CD4-positive, alpha-beta T cell treated with Interferon gamma for 1 hour (primary cell): ENCODE measurements around the gene CEP41.

Experiments
- DNase-seq: peaks from one replicate; pipeline ENCODE4 v3.0.0-alpha.2; 2020

Gene CEP41

DNA sequence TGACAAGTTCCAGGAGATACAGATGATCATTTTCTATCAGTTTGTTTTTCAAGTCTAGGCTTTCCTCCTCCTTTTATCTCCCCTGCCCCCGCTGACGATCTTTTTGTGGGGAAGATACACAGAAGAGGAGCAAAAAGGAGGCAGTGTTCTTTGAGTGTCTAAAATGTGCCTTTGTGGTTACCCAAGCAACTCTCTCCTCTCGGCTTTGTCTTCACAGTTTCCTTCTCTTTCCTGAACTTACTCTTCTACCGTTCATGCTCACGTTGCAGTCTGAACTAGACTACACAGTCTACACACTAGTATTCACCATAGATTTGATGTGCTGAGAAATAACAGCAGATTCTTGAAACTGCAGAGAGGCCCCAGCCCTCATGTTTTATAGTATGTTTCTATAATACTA, 23.6 kb downstream of the CEP41 start:
- no peak for DNase-seq

DNA sequence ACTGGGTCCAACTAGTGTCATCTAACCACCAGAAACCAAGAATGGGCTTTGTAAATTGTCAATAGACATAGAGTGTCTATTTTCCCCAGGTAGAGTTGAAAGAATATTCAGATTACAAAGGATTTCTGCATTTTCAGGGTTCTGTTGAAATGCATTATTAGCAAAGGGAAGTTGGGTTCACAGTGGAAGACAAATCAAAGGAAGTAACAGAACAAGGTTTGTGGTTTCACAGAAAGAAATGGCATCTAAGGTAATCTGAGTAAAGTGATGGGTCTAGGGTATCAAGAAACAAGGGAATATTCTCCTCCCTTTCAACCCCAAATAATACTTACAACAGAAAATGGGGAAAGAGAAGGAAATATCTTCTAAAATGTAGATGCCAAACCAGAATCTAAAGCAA, 25.8 kb downstream of the CEP41 start:
- DNase-seq, result no peak

DNA sequence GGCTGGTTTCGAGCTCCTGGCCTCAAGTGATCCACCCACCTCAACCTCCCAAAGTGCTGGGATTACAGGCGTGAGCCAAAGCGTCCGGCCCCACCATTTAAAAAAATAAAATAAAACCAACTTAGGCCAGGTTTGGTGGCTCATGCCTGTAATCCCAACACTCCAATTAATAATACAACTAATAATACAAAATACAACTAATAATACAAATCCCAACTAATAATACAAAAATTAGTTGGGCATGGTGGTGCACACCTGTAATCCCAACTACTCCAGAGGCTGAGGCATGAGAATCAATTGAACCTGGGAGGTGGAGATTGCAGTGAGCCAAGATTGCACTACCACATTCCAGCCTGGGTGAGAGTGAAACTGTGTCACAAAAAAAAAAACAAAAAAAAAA, 27.6 kb downstream of the CEP41 start:
- DNase-seq, result no peak

DNA sequence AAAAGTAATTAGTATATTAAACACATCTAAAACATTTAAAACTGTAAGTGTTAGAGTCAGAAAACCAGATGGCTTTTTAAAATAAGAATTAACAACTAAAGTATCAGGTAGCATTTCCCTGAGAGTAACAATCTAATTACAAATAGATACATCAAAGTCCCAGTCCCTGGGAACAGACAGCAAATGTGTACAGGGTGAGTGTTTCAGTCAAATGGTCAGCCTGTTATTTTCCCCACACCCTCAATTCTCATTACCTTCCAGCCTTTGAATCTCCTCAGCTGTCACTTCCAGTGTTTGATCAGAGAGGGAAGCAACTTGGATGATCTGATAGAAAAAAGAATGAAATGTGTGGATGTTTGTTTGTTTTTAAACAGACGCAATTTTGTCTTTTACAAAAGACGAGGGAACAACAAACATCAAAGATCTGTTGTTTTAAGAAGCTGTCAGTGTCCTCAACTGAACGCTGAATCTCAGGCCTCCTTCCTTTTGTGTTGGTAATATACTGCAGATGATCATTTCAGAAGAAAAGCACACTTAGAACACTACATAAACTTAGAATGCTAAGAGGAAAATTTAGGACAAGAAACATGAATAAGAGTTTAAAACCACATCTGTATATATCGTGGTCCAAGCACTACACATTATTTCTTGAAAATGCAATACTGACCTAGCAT, 29.8 kb downstream of the CEP41 start:
- no peak for DNase-seq

DNA sequence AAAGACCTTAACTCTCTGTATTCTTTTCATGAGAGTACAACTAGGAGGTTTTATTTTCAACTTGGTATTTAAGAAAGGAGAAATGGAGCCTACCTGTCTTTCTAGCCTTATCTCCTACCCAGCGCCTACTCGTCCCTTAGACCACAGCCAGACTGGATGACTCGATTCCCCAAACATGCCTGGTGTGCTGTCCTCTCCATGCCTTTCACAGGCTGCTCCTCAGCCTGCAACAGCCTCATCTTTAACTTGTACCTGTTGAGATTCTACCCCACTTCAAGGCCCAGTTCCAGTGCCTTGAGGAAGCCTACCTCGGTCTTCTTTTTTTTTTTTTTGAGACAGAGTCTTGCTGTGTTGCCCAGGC, 31.1 kb downstream of the CEP41 start:
- no peak for DNase-seq

DNA sequence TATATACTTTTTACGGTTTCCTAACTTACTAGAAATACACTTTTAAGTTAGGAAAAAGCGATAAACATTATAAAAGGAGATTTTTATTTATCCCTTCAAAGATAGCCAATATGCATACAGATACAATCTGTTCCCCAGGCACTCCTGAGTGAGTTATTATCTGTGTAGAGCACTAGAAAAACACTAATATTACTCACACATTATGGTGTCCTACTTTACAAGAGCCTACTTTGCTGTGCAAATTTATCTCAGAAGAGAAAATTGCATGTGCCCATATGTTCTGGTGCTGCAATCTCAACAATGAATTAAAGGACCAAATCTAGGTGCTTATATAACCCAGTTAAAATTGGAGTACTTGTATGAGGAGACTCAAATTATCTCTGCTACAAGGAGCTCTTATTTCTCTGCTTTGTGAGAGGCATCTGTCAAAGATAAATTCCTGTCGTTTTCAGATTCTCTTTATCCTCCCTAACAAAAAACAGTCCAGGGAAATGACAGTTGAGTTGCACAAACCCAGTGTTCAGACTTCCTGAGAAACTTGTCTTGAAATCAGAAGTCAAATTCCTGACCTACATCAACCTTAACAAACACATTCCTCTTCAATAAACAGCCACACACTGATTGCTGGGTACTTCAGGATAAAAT, 31.6 kb downstream of the CEP41 start:
- DNase-seq, result no peak

DNA sequence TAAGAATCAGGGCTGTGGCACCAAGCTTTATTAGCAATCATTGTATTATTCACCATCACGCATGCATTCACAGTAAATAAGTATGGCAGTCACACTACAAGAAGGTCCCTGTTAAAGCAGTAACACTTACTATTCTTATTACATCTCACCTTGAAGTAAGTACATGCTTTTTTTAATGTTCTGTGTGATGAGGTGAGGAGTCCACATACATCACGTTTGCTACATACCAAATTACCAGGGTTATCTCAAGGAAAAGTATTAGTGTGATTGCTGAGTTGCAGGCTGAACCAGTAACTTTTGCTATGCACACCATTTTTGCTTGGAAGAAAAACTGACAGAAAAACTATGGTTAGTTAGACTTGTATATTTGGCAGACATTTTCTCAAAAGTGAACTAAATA, 35.8 kb downstream of the CEP41 start:
- no peak for DNase-seq

DNA sequence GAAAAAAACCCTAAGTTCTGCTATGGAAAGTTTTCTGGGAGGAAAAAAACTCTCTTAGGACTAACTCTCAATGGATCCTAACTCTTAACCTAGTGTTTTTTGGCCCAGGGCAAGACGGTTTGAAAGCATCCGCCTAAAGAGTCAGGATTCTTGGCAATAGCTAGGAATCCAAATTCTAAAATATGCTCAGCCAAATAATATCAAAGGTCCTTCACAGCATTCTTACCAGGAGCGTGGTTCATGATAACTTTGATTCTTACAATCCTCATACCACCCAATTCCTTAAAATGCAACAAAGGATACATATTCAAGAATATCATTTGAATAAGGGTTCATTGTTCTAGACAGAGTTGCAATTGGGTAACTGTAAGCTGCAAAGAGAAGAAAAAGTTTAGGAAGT, 39.2 kb downstream of the CEP41 start:
- no peak for DNase-seq

DNA sequence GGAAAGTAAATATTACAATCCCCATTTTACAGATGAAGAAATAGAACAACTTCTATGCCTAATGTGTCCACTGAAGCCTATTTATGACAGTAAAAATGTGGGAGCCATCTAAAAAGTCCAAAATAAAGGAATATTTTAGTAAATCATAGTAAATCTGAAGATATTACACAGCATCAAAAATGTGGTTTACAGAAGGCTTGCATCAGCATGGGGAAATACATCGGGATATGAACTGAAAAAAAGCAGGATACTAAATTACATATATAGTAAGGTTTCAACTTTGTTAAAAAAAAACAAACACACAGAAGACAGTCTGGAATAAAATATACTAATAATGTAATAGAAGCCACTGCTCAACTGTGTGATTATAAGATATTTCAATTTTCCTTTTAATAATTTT, 39.7 kb downstream of the CEP41 start:
- DNase-seq, result no peak

DNA sequence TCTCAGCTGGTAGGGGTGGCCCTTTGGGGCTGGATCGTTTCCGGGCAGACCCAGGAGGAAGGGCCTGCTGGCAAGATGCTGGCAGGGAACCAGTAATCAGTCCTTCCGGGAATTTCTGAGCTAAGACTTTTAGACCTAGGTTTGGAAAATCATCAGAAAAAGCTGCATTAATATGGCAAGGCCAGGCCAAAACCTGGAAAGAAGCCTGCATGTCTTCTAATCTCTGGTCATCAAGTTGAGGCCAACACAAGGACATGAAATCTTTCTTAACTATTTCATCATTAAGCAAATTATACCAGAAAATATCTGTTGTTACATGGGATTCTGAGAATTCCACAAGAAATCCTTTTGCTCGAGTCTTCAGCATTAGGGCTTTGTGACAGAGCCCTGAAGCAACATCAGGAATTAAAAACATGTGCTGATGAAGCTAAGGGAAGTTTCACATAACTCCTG, 40.7 kb downstream of the CEP41 start:
- no peak for DNase-seq

DNA sequence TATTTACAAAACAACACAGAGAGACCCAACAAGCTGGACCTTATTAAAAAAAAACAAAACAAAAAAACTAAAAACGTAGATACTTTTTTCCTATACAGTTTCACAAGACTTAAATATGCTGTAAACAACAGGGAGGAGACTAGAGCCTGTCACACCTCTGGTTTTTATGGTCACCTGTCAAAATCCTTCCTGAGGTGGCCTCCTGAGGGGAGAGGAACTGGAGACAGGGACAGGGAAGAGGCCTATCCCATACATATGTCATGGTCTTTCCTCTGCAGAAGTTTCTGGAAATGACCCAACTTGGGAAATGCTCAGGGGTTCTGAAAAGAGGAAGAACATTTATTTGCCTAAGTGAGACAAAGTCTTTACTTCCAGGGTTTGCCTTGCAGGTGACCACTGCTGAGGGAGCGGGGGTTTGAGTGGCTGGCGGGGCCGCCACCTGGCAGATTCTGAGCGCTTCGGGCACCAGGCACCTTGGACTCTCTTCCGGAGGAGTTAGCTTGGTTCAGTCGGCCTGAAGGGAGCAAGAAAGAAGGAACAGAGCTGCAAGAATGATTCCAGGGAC, 42.2 kb downstream of the CEP41 start:
- DNase-seq, result no peak

DNA sequence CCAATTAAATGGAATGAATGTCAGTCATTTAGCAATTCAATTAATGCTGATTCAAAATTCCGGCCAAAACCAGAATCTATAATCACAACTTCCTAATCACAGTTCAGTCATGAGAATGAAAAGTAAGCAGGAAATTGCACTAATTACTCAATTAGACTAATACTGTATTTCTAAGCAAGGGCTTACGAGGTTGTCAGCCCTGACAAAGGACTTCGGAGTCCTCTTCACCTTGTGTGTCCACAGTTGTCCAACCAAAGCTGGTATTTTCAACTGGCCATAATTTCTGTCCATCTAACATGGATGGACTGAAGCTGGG, 43.1 kb downstream of the CEP41 start:
- DNase-seq, result no peak

DNA sequence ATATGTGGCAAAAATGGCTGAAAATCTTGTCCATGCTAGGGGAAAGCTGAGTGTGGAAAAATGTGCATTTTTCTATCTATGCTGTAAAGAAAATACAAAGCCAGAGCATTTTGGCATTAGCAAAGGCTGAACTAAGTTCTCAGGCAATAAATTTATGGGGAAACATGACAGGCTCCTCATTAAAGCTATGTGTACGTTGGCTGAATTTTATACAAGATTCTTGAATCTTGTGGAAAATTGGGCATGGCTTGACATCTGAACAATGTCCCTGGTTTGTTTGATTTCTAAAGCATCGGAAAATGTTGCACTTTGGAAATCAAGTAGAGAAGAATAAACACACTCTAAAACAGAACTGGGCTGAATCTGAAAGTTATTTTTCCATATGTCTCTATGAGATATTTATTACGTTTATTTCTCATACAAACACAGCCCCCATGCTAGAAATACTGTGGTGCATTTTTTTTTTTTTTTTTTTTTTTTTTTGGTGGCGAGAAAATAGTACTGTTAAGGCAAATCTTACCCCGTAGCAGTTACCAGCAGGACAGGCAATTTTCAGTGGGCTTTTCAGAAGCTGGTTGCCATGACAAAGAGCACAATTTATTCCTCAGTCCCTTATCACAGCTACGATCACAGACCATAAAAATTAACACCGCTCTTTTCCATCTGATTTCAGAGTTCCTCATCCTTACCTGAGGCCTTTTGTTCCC, 43.6 kb downstream of the CEP41 start:
- DNase-seq, result no peak

DNA sequence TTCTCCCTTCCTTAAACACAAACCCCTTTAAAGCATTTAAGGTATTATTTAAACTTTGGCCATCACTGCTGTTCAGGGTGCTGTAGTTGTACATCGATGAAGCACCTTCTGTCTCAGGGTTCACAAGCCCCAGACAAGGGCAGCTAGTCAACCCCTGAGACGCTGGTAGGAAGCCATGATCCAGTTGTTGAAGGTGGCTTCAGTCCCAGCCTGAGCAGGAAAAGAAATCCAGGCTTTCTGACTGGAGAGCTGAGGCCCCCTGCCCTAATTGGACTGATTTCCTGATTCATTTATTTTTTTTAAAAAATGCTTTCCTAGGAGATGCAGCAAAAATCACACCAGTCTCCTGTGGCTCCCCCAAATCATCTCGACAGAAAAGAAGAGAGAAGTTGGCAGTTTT, 44.7 kb downstream of the CEP41 start:
- no peak for DNase-seq

DNA sequence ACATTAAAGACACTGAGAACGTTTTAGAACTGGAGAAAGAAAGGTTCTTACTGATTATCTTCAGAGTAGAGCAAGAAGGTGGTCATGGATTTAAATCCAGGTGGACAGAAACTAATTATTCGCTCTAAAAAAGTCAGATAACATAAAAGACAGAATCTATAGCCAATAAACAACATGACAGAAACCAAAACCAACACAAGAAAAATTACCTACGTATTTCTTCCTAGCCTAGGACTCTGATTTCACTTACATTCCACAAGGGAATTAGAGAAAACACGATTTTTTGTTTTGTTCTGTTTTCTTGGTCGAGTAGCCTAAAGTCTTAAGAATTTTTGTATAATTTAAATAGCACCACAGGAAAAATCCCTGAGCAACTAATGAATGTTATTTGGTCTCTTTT, 45.4 kb downstream of the CEP41 start:
- no peak for DNase-seq

DNA sequence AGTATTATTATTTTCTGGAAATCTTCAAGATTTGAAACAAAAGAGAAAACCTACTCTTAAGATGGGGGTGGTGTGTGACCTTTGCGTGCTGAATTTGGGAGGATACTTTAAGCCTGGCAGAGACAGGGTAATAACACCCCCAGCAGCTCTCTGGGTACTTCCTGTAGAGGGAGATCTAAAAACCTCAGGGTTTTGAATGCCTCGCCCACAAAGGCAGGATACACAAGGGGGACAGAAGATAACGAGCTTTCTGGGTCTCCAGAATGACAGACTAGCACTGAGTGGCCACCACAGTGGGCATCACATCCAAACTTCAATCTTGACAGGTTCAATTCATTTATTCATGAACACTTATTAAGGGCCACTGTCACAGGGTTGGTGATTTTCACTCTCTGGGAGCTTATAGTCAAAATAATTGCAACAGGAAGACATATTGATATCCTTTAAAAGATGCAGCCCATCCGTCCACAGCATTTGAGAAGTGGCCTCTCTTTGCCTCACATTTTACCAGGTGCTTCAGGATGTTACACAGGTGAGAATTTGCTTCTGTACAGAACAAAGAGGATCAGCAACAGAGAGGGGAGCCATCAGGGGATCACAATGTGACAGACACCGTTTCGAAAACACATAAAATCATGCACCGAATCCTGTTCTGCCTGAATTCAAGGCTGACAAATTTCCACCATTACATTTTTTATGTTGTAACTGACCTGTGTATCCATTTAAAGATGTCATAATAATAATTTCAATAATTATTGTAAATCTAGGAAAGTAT, 46.2 kb downstream of the CEP41 start:
- no peak for DNase-seq

DNA sequence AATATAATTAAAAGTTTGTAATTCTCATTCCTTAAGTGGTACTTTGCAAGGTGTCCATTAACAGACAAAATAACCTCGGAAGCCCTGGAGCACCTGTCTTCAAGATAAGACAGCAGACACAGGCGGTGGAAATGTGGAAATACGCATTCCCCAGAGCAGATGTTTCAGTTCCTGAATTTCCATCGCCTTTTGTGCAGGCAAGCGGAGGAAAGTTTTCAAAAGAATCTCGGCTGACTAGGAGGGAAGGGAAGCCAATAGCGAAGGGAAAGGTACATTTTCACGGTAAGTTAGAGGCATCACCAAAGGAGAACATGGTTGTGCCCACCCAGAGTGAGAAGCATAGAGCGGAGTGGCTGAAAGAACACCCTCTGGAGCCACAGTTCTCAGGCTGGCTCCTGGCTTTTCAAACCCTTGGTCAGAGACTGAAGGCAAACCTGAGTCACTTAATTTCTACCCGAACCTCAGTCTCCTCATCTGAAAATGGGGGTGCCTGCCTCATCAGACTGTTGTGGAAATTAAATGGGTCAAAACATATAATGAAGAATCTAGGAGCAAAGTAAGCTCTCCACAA, 46.9 kb downstream of the CEP41 start:
- DNase-seq, result no peak

DNA sequence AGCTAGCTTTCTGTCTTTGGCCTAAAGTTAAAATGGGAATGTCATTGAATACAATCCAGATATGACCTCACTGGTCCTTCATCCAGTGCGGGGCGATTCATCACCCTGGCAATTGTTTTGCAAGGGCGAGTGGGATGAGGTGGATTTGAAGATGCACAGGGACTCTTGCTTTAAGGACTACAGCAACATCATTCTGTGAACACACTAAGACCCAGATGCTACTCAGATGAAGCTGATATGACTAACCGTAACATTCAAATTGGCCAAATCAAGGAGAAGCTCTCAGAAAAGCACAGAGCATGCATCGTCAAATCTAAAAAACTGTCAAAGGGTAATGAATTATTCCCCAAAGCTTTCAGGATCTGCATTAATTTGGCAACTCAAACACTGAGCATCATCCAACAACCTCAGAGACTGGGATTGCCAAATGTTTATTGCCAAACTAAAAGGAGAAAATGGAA, 47.7 kb downstream of the CEP41 start:
- no peak for DNase-seq

DNA sequence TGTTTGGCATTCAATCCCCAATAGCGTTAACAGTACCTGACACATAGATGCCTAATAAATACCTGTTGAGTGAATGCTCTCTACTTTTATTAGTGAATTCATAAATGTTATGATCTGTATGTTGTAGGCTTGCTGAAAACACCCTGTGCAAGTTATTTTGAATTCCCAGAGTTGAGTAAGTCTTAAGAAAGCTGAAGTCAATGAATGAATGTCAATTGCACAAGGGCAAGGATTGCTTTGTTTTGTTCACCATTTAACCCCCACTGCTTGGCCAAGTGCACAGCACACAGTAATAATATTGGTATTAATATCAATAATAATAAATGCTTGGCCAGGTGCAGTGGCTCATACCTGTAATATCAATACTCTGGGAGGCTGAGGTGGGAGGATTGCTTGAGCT, 50.3 kb downstream of the CEP41 start:
- DNase-seq, result no peak

DNA sequence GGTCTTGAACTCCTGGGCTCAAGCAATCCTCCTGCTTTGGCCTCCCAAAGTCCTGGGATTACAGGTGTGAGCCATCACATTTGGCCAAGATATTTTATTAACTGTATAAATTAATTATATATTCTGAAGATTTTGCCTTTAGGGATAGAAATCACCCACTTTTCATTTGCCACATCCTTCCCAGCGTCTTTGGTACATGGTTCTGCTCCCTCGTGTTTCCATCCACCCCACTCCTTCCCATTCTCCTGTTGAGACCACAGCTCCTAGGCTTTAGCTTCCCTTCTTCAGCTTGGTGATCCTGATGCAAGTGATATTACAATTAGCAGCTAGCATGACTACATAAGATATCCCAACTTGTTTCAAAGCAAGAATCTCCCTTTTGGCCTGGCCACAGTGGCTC, 52.1 kb downstream of the CEP41 start:
- DNase-seq, result no peak

DNA sequence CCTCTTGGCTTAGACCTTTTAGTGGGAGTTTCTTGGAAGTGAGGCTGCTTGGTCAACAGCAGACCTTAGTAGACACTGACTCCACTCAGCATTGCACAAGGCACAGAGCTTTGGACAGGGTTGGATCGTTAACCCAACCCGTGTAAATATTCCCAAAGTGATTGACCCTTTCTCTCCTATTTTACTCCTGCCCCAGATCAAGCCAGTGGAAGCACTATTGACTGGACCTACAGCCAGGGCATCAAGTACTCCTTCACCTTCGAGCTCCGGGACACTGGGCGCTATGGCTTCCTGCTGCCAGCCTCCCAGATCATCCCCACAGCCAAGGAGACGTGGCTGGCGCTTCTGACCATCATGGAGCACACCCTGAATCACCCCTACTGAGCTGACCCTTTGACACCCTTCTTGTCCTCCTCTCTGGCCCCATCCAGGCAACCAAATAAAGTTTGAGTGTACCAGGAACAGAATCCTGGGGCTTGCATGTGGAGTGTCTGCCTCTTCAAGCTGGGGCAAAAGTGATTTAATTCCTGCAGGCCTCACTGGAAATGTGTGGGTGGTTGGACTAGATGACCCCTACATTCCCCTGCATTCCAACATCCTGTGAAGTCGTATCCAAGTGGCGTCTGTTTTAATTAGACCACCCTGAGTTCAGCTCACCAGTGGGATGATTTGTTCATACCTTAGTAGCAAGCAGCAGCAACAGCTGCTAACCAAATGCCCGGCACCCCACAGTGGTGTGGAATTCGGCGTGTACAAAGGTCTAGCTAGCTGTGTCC, 53.0 kb downstream of the CEP41 start:
- no peak for DNase-seq

DNA sequence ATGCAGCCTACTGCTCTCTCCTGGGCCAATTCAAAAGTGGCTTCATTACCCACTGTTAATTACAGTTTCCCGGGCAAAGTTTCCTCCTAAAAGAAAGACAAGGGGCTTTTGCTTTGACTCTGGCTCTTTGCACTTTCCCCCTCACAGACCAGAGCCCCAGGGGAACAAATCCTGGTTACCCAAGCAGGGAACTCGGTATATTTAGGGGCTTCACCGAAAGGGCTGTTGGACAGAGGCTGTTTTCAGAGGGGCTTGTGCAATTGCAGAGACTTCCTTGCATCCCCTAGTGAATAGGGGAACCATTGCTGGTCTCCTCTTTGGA, 53.5 kb downstream of the CEP41 start:
- DNase-seq, result no peak
